HL-60 (cell line): ENCODE data around the gene KIAA1549.

ENCODE experiments used
- DNase-seq, 2 experiments: peaks; one replicate each; pipeline ENCODE4 v3.0.0-alpha.2; 2010 to 2020; ENCODE audit warnings: low read depth in 1 of 2, low spot score in 1 of 2
- H3K27ac ChIP-seq: fragments of 250-450 bp; sonication (Bioruptor Pico); replicated peaks from 2 replicates; pipeline ENCODE4 v1.5.1; 2020; ENCODE audit warnings: mild to moderate bottlenecking, moderate library complexity
- H3K27me3 ChIP-seq: fragments of 250-450 bp; sonication (Bioruptor Pico); 2 replicates; pipeline ENCODE4 v1.5.1; 2021; ENCODE audit warnings: mild to moderate bottlenecking, moderate library complexity; ENCODE audit not compliant: insufficient read depth, poor library complexity, severe bottlenecking
- H3K4me3 ChIP-seq: replicated peaks from 2 replicates; pipeline ENCODE4 v1.5.1; 2011; ENCODE audit warnings: mild to moderate bottlenecking, control low read depth, low read length; ENCODE audit not compliant: insufficient read depth
- GABPA ChIP-seq: IDR thresholded peaks from 2 replicates; pipeline ENCODE4 v1.6.1; 2012; ENCODE audit warnings: low read depth
- POLR2AphosphoS5 ChIP-seq: IDR thresholded peaks from 2 replicates; pipeline ENCODE4 v1.6.1; 2012; ENCODE audit warnings: low read depth
- REST ChIP-seq: IDR thresholded peaks from 2 replicates; pipeline ENCODE4 v1.6.1; 2012; ENCODE audit warnings: low read depth; ENCODE audit not compliant: insufficient replicate concordance
- SPI1 ChIP-seq: IDR thresholded peaks from 2 replicates; pipeline ENCODE4 v1.6.1; 2012; ENCODE audit warnings: low read depth, mild to moderate bottlenecking, borderline replicate concordance
- TF ChIP-seq, protein P1 (sequence below): IDR thresholded peaks from one replicate; pipeline ENCODE4 v1.5.1; 2011; ENCODE audit warnings: low read length, control low read depth, inconsistent platforms; ENCODE audit not compliant: insufficient read depth

Gene KIAA1549

DNA sequence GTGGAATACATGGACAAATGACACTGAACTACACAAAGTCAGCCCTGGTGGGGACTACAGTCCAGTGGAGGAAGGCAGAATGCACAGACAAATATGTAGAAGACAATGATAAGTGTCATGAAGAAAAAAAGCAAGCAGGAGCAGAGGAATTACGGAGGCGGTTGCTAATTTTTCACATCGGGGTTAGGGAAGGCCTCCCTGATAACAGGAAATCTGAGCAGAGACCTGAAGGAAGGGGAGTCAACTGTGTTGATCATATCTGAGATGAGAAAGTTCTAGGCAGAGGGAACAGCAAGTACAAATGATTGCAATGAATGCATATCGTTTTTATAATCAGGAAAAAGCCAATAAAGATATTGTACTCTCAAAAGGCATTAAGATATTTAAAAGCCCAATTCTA is 14.0 kb downstream of the KIAA1549 start:
- H3K4me3 ChIP-seq = no peak overlapping the region

GRCh38 chr7:138964624-138965436 is 16.4 kb downstream of the KIAA1549 start:
- H3K27me3 ChIP-seq = peaks cover 6% of the 10 kb centered on the region
- H3K27ac ChIP-seq = no peak overlapping the region
- DNase-seq = no peak
- no peak for TF ChIP-seq REST
- H3K4me3 ChIP-seq = no peak overlapping the region

More for the DNA sequence above, 14.0 kb downstream of the KIAA1549 start:
- no peak for TF ChIP-seq SPI1
- TF ChIP-seq GABPA = no peak
- no peak for TF ChIP-seq REST
- no peak for TF ChIP-seq POLR2AphosphoS5
- TF ChIP-seq, protein P1, sequence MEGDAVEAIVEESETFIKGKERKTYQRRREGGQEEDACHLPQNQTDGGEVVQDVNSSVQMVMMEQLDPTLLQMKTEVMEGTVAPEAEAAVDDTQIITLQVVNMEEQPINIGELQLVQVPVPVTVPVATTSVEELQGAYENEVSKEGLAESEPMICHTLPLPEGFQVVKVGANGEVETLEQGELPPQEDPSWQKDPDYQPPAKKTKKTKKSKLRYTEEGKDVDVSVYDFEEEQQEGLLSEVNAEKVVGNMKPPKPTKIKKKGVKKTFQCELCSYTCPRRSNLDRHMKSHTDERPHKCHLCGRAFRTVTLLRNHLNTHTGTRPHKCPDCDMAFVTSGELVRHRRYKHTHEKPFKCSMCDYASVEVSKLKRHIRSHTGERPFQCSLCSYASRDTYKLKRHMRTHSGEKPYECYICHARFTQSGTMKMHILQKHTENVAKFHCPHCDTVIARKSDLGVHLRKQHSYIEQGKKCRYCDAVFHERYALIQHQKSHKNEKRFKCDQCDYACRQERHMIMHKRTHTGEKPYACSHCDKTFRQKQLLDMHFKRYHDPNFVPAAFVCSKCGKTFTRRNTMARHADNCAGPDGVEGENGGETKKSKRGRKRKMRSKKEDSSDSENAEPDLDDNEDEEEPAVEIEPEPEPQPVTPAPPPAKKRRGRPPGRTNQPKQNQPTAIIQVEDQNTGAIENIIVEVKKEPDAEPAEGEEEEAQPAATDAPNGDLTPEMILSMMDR = no peak
- Histone ChIP-seq H3K27ac (no peak overlapping the region), H3K27me3 (peaks cover 6% of the 10 kb centered on the region)
- no peak for DNase-seq

DNA sequence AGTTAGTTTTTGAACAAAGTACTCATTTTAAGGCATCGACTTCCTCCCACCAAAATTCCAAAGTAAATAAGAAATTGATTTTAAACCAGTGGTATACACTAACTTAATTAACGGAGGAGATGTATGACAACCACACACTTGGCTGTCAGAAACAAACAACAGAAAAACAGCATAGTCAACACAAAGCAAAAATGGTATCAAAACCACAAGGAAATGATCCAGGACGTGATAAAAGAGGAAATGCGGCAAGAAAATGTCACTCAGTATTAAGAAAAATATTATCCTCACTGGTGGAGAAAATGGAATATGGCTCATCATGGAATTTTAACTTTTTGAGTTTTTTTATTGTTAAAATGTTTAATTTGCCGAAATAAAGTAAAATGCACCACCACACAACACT is 17.5 kb downstream of the KIAA1549 start:
- H3K27me3 ChIP-seq = peaks cover 6% of the 10 kb centered on the region
- no peak overlapping the region for H3K27ac ChIP-seq
- DNase-seq = no peak
- no peak overlapping the region for H3K4me3 ChIP-seq
- TF ChIP-seq POLR2AphosphoS5 = no peak
- peak; percentile 76; the same call in 1 of the 2 replicates for TF ChIP-seq SPI1

- TF ChIP-seq GABPA = no peak
- TF ChIP-seq REST = no peak
- TF ChIP-seq SPI1 = no peak
- TF ChIP-seq POLR2AphosphoS5 = no peak
- TF ChIP-seq, protein P1 = no peak
- no peak overlapping the region for H3K27ac ChIP-seq
- peaks cover 6% of the 10 kb centered on the region for H3K27me3 ChIP-seq
- DNase-seq = peak; percentile 18
- H3K4me3 ChIP-seq = no peak overlapping the region
Measured at GRCh38 chr7:138962561-138963270, 18.5 kb downstream of the KIAA1549 start.
